Measurements from ENCODE around the gene EPM2A. TPM values are rescaled to one million over a fixed set of nuclear protein-coding genes. Genes with fewer than 3 reads are reported as not detected.

The EPM2A gene
- total RNA-seq, 1 experiment from 2014 or later: 11.8 TPM

- Histone ChIP-seq H3K27me3 (replicated peaks; ENCODE audit: insufficient read depth, low read depth, low read length, poor library complexity) (no peaks in the 10 kb centered on the region), H3K9me3 (ENCODE audit: low read depth, low read length, poor library complexity, severe bottlenecking) (peaks cover 2% of the 10 kb centered on the region), H3K4me1 (ENCODE audit: insufficient read depth, low read length, poor library complexity, severe bottlenecking) (no peaks in the 10 kb centered on the region), H3K27ac (ENCODE audit: low read depth, low read length, poor library complexity, severe bottlenecking) (no peak overlapping the region), H3K36me3 (ENCODE audit: insufficient read depth, low read length, poor library complexity, severe bottlenecking) (no peaks in the 10 kb centered on the region), H3K4me3 (ENCODE audit: low read depth, low read length, poor library complexity, severe bottlenecking) (no peak overlapping the region)
- POLR2A ChIA-PET (ENCODE audit: low non-redundant PET): no interaction called here
- intact Hi-C loops (cut with micrococcal nuclease; ENCODE audit: unreplicated experiment): no loop called here
- TF ChIP-seq EZH2 (IDR thresholded peaks at IDR 0.05; ENCODE audit: borderline replicate concordance, low read depth, low read length, poor library complexity, severe bottlenecking): no peak
- TF ChIP-seq CTCF (conservative IDR thresholded peaks at IDR 0.05; ENCODE audit: low read depth, low read length): no peak
- CTCF ChIA-PET: no interaction called here
- no peak for DNase-seq (ENCODE audit: low spot score)
- BruUV-seq (replicated peaks): no TSS peak
Observed at GRCh38 chr6:145694083-145694737, 41.1 kb downstream of the EPM2A start.

GRCh38 chr6:145690969-145691368 lies 44.4 kb downstream of the EPM2A start:
- H3K4me3 ChIP-seq (ENCODE audit: low read depth, low read length, poor library complexity, severe bottlenecking): no peak overlapping the region
- no TSS peak for BruUV-seq (replicated peaks)
- no peak for DNase-seq (ENCODE audit: low spot score)
- no peaks in the 10 kb centered on the region for H3K27me3 ChIP-seq (replicated peaks; ENCODE audit: insufficient read depth, low read depth, low read length, poor library complexity)
- no peaks in the 10 kb centered on the region for H3K36me3 ChIP-seq (ENCODE audit: insufficient read depth, low read length, poor library complexity, severe bottlenecking)
- POLR2A ChIA-PET (ENCODE audit: low non-redundant PET): no interaction called here
- TF ChIP-seq EZH2 (IDR thresholded peaks at IDR 0.05; ENCODE audit: borderline replicate concordance, low read depth, low read length, poor library complexity, severe bottlenecking) (no peak), CTCF (conservative IDR thresholded peaks at IDR 0.05; ENCODE audit: low read depth, low read length) (no peak)
- no peaks in the 10 kb centered on the region for H3K4me1 ChIP-seq (ENCODE audit: insufficient read depth, low read length, poor library complexity, severe bottlenecking)
- CTCF ChIA-PET: no interaction called here
- intact Hi-C loops (cut with micrococcal nuclease; ENCODE audit: unreplicated experiment): no loop called here
- H3K27ac ChIP-seq (ENCODE audit: low read depth, low read length, poor library complexity, severe bottlenecking): no peak overlapping the region
- H3K9me3 ChIP-seq (ENCODE audit: low read depth, low read length, poor library complexity, severe bottlenecking): peaks cover 2% of the 10 kb centered on the region

GRCh38 chr6:145689529-145689928 lies 45.8 kb downstream of the EPM2A start:
- no TSS peak for BruUV-seq (replicated peaks)
- H3K4me1 ChIP-seq (ENCODE audit: insufficient read depth, low read length, poor library complexity, severe bottlenecking): no peaks in the 10 kb centered on the region
- DNase-seq (ENCODE audit: low spot score): no peak
- H3K4me3 ChIP-seq (ENCODE audit: low read depth, low read length, poor library complexity, severe bottlenecking): no peak overlapping the region
- CTCF ChIA-PET: no interaction called here
- H3K36me3 ChIP-seq (ENCODE audit: insufficient read depth, low read length, poor library complexity, severe bottlenecking): no peaks in the 10 kb centered on the region
- H3K9me3 ChIP-seq (ENCODE audit: low read depth, low read length, poor library complexity, severe bottlenecking): peaks cover 2% of the 10 kb centered on the region
- no peaks in the 10 kb centered on the region for H3K27me3 ChIP-seq (replicated peaks; ENCODE audit: insufficient read depth, low read depth, low read length, poor library complexity)
- TF ChIP-seq CTCF (conservative IDR thresholded peaks at IDR 0.05; ENCODE audit: low read depth, low read length) (no peak), EZH2 (IDR thresholded peaks at IDR 0.05; ENCODE audit: borderline replicate concordance, low read depth, low read length, poor library complexity, severe bottlenecking) (no peak)
- POLR2A ChIA-PET (ENCODE audit: low non-redundant PET): no interaction called here
- intact Hi-C loops (cut with micrococcal nuclease; ENCODE audit: unreplicated experiment): no loop called here
- H3K27ac ChIP-seq (ENCODE audit: low read depth, low read length, poor library complexity, severe bottlenecking): no peak overlapping the region
